Fibroblast of the aortic adventitia (primary cell): Measurements from ENCODE around the gene MTX1. TPM values are rescaled to one million over a fixed set of nuclear protein-coding genes. Genes with fewer than 3 reads are reported as not detected.

Experiments
- DNase-seq: peaks from one replicate; pipeline ENCODE4 v3.0.0-alpha.2; 2010; ENCODE audit warnings: low read depth
- H3K4me3 ChIP-seq: 2 replicates; pipeline ENCODE4 v1.5.1; 2011; ENCODE audit warnings: low read depth, mild to moderate bottlenecking, control low read depth, low read length, moderate library complexity
- total RNA-seq: library from RNA; depleted of rRNA; stranded (reverse); fragments of >200 nt; gene quantifications from 2 replicates; pipeline ENCODE4 v1.2.3, GENCODE V29; 2012; ENCODE audit warnings: low replicate concordance
- TF ChIP-seq, protein P1 (sequence below): IDR thresholded peaks from 2 replicates; pipeline ENCODE4 v1.5.1; 2011; ENCODE audit warnings: mild to moderate bottlenecking, low read length, control low read depth, inconsistent platforms; ENCODE audit not compliant: insufficient read depth

Gene MTX1
- total RNA-seq, 1 donor, result 26.1 TPM

DNA sequence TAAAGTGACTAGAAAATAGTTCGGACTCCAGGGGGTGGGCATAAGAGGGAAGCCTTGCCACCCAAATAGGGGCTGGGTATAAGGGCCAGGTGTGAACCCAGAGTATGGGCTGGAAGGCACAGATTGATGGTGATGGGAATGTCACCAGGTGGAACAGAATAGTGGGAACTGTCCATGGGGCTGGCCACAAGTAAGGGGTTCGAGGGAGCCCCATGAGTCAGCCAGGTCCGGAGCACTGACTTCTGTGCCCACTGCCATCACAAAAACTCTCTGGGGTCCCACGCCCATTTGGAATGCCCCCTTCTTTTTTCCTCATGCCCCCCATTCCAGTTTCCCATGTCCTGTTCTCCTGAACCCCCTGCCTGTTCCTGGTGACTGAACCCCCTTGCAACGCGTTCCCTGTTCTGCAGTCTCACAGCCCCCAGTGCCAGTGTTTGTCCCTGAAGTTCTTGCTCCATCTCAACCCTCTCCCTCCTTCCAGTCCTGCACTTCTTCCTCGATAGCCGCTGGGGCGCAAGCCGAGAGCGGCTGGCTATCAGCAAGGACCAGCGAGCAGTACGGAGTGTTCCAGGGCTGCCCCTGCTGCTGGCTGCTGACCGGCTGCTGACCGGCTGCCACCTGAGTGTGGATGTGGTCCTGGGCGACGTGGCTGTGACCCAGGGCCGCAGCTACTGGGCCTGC, 27.0 kb upstream of the MTX1 start:
- DNase-seq, result no peak
- TF ChIP-seq, protein P1, sequence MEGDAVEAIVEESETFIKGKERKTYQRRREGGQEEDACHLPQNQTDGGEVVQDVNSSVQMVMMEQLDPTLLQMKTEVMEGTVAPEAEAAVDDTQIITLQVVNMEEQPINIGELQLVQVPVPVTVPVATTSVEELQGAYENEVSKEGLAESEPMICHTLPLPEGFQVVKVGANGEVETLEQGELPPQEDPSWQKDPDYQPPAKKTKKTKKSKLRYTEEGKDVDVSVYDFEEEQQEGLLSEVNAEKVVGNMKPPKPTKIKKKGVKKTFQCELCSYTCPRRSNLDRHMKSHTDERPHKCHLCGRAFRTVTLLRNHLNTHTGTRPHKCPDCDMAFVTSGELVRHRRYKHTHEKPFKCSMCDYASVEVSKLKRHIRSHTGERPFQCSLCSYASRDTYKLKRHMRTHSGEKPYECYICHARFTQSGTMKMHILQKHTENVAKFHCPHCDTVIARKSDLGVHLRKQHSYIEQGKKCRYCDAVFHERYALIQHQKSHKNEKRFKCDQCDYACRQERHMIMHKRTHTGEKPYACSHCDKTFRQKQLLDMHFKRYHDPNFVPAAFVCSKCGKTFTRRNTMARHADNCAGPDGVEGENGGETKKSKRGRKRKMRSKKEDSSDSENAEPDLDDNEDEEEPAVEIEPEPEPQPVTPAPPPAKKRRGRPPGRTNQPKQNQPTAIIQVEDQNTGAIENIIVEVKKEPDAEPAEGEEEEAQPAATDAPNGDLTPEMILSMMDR, result no peak

DNA sequence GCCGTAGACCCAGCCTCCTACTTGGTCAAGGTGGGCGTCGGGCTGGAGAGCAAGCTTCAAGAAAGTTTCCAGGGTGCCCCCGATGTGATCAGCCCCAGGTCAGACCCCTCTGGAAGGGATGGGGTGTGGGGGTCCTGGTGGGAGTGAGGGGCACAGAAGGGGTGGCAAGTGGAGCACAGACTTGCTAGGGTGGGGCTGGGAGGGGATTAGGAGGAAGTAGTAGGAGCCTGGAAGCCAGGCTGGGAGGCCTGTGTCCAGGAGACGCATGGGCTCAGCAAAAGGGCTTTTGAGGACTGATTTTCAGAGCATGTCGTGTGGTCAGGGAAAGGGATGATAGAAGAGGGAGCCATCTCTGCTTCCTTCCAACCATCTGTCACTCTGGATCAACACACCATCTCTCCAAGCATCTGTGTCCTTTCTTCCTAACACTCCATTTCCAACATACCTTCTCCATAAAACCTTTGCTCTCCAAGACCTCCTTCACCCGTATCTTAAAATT, 26.4 kb upstream of the MTX1 start:
- no peak overlapping the region for H3K4me3 ChIP-seq
- TF ChIP-seq, protein P1, result no peak
- no peak for DNase-seq

More for the DNA sequence above, 27.0 kb upstream of the MTX1 start:
- H3K4me3 ChIP-seq, result no peak overlapping the region

- DNase-seq, result no peak
- TF ChIP-seq, protein P1, result no peak
- H3K4me3 ChIP-seq, result no peak overlapping the region
Measured at GRCh38 chr1:155183775-155184221, 24.7 kb upstream of the MTX1 start.

GRCh38 chr1:155184351-155184811, 24.1 kb upstream of the MTX1 start:
- no peak overlapping the region for H3K4me3 ChIP-seq
- no peak for DNase-seq
- TF ChIP-seq, protein P1, result no peak

DNA sequence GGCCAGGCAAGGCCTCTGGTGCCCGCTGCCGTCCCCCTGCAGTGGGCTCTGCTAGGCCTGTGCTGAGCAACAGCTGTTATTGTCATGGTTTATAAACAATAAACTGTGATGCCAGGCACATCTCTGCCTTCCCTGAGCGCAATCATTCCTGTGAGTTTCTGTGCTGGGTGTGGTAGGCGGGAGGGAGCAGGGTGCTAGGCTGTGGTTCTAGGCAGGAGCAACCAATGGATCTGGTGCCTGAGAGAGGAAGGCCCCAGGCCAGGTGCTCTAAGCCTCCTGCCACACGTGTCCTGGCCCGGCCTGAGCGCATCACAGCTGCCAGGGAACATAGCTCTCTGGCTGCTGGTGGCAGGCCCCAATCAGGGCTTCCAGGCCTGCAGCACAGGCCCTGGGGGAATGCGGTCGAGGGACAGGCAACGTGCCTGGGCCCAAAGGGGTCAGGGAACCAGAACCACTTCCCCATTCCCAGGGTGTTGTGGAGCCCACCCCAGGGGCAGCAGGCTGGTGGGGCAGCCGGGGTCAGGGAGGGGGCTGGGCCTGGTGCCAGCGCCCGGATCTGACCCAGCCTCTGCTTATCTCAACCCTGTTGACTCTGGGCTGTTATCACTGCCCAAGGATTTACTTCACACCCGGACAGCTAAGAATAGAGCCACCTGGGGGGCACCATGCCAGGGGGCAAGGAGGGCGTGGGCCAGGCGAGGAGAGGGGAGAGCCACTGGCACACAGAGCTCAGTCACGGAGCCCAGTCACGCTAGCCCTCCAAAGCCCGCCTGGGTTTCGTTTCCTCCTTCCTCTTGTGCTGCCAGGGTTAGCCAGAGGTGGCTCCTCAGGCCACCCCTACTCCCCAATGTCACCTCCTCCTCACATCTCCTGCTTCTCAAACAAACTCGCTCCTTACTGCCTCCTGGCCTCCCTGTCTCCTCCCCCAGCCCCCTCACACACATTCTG, 23.4 kb upstream of the MTX1 start:
- no peak for DNase-seq
- TF ChIP-seq, protein P1, result no peak
- H3K4me3 ChIP-seq, result no peak overlapping the region

DNA sequence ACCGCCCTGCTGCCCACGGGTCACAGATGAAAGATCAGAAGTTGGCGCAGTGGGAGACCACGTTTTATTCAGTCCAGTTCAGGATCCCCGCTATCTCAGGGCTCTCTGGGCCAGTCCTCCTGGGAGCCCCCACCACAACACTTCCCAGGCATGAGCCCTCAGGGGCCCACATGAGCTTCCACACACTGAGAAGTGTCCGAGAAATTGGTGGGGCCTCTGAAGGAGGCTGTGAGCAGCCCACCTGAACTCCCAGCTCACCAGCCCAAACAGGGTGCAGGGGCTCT, 22.8 kb upstream of the MTX1 start:
- DNase-seq, result no peak
- H3K4me3 ChIP-seq, result no peak overlapping the region
- TF ChIP-seq, protein P1, result no peak
